Stimulated activated CD4-positive, alpha-beta T cell treated with anti-CD3 and anti-CD28 coated beads, Interleukin-1b, Interleukin-23, amount 100 ng/mL, for 4 hours (primary cell): ENCODE results near the gene CCDC85B.
"Not testable (repeated sequence)": the region's sequence is repeated elsewhere in the genome, so short reads cannot be mapped to it uniquely, and the experiment has no call there.

Experiments used
- DNase-seq, 2 donors: peaks; one replicate each; pipeline ENCODE4 v3.0.0-alpha.2; 2020; ENCODE audit warnings: low read depth in 2 of 2

CCDC85B gene

GRCh38 chr11:65890324-65891218, at the start of gene CCDC85B:
CCDC85B (plus strand) TSS chr11:65890673; CDS start chr11:65890784, 111 bp downstream.
- DNase-seq: peak; percentile 98 to 99

DNA sequence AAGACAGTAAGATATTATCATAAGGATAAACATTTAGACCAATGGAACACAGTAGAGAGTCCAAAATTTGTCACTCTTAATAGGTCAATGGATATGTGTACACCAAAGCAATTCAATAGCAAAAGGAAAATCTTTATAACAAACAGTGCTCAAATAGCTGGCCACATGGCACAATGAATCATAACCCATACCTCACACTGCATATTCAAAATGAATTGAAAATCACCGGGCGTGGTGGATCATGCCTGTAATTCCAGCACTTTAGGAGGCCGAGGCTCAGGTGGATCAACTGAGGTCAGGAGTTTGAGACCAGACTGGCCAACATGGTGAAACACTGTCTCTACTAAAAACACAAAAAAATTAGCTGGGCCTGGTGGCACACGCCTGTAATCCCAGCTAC, 48.3 kb upstream of the CCDC85B start:
- no peak for DNase-seq

- DNase-seq: no peak
Observed at GRCh38 chr11:65843811-65844210, 46.7 kb upstream of the CCDC85B start.

- DNase-seq: no peak
Observed at GRCh38 chr11:65844231-65844872, 46.1 kb upstream of the CCDC85B start.

DNA sequence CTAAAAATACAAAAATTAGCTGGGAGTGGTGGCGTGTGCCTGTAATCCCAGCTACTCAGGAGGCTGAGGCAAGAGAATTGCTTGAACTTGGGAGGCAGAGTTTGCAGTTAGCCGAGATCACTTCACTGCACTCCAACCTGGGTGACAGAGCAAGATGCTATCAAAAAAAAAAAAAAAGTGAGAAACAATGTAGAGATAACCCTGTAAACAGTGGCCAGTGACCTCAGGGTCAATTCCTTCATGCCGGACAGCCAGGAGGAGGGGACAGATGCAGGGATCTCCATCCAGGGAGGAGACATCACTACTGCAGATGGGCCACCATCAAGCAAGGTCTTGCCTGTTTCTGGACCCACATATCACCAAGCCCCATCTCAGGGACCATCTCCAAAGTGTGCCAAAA, 42.7 kb upstream of the CCDC85B start:
- no peak for DNase-seq

DNA sequence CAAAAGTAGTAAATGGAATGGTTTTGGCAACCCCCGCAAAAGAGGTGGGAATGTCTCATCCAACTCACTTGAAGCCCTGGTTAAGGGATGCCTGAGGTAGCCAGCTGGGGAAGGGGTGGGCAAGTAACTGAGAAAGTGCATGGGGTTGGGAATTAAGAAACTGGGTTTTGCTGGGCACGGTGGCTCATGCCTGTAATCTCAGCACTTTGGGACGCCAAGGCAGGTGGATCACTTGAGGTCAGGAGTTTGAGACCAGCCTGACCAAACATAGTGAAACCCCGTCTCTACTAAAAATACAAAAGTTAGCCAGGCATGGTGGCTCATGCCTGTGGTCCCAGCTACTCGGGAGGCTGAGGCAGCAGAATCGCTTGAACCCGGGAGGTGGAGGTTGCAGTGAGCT, 41.8 kb upstream of the CCDC85B start:
- DNase-seq: not testable (repeated sequence)

GRCh38 chr11:65849366-65849765, 41.1 kb upstream of the CCDC85B start:
- no peak for DNase-seq

GRCh38 chr11:65849771-65850216, 40.7 kb upstream of the CCDC85B start:
- DNase-seq: no peak

DNA sequence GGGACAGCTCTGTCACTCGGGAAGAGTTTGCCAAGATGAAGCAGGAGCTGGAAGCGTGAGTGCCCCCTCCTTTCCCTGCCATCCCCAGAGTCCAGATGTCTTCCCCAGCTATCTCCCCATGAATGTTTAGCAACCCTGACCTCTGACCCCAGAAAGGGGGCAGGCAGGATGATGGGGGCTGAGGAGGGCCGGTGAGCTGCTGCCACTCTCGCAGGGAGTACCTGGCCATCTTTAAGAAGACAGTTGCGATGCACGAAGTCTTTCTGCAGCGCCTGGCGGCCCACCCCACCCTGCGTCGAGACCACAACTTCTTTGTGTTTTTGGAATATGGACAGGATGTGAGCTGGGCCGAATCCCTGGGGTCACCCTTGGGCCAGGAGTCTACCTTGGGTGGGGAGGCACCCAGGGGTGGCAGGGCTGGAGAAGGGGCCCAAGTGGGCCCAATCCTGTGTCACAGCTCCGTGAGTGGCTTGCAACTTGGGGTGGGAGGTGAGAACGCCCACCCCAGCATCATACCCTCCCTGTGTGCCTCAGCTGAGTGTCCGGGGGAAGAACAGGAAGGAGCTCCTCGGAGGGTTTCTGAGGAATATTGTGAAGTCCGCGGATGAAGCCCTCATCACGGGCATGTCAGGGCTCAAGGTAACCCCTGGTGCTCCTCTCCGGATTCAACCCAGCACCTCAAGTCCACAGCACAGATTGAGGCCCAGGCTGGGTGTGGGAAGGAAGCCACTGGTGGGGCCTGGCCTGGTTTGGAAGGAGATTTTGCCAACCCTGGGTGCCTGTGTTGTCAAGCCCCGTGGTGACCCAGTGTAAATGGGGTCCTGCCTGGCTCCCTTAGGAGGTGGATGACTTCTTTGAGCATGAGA, 40.0 kb upstream of the CCDC85B start:
- DNase-seq: no peak

- no peak for DNase-seq
Observed at GRCh38 chr11:65851083-65851579, 39.3 kb upstream of the CCDC85B start.

DNA sequence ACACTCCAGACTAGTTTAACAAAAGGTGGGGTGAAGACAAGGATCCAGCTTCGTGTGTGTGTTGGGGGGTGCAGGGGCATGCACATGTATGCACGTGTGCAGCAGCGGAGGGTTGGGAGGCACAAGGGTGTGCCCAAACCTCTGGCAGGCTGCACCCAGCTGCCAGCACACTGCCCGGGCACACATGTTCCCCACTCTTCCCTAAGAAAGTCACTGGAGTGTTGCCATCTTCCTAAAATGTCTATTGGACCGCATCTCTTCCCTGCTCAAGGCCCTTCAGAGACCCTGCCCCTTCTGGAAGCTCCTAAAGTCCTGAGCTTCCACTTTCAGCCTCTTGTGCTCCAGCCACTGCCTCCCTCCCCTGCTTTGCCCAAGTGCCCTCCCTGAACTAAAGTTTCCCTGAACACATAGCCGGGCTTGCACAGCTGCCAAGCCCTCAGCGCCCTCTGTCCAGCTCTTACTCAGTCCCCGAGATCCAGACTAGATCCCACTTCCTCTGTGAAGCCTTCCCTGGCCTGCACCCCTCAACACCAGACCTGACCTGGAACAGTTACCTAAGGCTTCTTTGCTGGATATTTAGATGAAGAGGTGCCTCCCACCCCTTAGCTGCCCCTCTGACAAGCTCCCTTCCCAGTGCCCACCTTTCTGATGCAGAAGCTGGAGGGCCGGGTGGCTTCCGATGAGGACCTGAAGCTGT, 38.5 kb upstream of the CCDC85B start:
- no peak for DNase-seq

DNA sequence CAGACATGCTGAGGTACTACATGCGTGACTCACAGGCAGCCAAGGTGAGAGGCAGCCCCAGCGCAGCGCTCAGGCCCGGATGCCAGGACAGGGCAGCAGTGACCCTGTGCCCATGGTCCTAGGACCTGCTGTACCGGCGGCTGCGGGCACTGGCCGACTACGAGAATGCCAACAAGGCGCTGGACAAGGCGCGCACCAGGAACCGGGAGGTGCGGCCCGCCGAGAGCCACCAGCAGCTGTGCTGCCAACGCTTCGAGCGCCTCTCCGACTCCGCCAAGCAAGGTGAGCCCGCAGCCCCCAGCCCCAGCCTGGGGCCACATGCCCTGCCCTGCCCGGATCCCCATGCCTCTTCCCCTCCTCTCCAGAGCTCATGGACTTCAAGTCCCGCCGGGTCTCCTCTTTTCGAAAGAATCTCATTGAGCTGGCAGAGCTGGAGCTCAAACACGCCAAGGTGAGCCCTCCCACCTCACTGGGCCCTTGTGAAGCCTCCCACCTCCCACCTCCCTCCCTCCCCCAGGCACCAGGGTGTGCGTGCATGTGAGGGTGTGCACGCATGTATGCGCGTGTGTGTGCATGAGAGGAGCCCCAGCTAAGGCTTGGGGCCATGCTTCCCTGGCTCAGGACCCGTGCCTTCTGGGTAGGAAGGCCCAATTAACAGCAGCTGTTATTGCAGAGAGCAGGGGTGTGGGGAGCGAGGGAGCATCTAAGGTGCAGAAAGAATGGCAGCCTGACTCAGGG, 37.8 kb upstream of the CCDC85B start:
- no peak for DNase-seq

- DNase-seq: no peak
Observed at GRCh38 chr11:65853246-65853979, 37.1 kb upstream of the CCDC85B start.

GRCh38 chr11:65854161-65854592, 36.3 kb upstream of the CCDC85B start:
- DNase-seq: no peak

- no peak for DNase-seq
Observed at GRCh38 chr11:65854852-65855837, 35.3 kb upstream of the CCDC85B start.

GRCh38 chr11:65855927-65856363, 34.5 kb upstream of the CCDC85B start:
- no peak for DNase-seq

DNA sequence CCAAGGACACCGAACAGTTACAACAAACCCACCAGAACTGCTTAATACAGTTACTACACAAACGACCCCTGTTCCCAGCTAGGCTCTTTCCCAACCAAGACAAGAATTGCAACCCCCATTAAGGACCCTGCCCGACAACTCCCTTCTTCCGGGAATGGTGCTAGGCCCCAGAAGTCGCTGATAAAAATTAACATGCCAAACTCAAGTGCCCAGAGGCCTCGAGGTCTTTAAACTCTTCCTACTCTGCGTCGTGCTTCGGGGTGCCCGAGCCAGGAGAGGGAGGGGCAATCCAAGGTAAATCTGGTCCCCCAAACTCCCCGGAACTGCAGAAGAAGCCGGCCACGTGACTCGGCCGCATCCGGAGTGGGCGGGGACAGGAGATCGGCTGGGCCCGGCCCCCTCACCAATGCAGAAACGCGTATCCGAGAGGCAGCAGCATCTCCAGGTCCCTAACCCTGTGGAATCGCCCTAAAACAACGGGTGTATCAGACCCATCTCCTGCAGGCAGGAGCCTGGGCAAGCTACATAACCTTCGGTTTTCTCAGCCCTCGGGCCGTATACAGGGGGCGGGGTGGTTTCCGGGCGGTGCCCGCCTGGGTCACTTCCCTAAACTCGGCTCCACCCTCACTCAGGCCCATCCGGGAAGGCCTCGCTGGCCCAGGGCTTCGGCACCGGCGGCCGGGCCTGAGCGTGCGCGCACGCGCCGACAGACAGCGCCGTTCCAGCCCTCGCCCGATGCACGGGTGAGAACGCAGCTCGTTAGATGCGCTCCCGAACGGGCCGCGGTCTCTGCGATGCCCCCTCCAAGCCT, 33.6 kb upstream of the CCDC85B start:
- peak; percentile 72 to 73 for DNase-seq

- DNase-seq: peak in 1 of 2 donors; percentile 58
Observed at GRCh38 chr11:65857500-65857852, 33.0 kb upstream of the CCDC85B start.
